ENCODE measurements around the gene POLR1E. TPM values are rescaled to one million over a fixed set of nuclear protein-coding genes. Genes with fewer than 3 reads are reported as not detected.

Gene POLR1E
- total and polyA plus RNA-seq, 2 of the 8 experiments (the other 6 are each of a cell fraction or from before 2014, with no cell fraction given), result 16.0 to 40.0 TPM

DNA sequence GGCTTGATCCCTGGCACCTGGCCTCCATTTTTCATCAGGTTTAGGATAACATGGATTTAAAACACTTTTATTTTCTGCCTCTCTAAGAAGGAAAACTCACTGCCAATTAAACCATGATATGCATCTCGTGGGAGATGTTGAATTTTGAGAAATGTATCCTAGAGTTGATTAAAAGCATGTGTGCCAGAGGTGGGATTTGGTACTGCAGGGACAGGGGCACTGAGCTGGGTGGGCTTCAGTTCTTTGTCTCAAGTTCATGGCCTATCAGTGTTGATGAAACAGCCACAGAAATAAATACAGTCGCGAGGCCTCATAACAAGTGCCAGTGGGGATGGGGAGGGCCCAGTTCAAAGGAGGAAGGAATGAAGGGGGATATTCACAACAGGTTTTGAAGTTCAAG, 34.9 kb downstream of the POLR1E start:
- 89% methylated on average over 3 of the region's 3 CpGs; no CpG with 5 or more reads in 1 of the 2 experiments for WGBS, 2 experiments (ENCODE audit: extremely low coverage in 1 of 2, insufficient coverage in 1 of 2, insufficient read length in 1 of 2, insufficient replicate concordance in 2 of 2, low coverage in 1 of 2, low lambda C conversion rate in 2 of 2, missing lambda C conversion rate in 1 of 2)
- Histone ChIP-seq H2BK20ac (ENCODE audit: low read length) (no peak overlapping the region), H4K20me1 (replicated peaks in 1 of 2; ENCODE audit: control insufficient read depth in 1 of 2, insufficient read depth in 2 of 2, low read length in 2 of 2) (peaks cover 0 to 2% of the 10 kb centered on the region in 2 experiments), H4K5ac (ENCODE audit: insufficient read length, low read depth, low read length) (no peak overlapping the region), H3K4me3 (ENCODE audit: extremely low read depth in 1 of 4, insufficient read depth in 2 of 4, low read depth in 3 of 4, low read length in 4 of 4) (no peak overlapping the region), H2BK5ac (ENCODE audit: low read depth, low read length) (no peak overlapping the region), H2BK12ac (ENCODE audit: low read depth, low read length) (no peak overlapping the region), H3K4me1 (replicated peaks in 1 of 4; ENCODE audit: control insufficient read depth in 3 of 4, insufficient read depth in 4 of 4, low read length in 3 of 4) (no peaks in the 10 kb centered on the region), H3K79me1 (ENCODE audit: low read depth, low read length) (no peaks in the 10 kb centered on the region), H3K9me3 (ENCODE audit: insufficient read depth in 2 of 2, low read depth in 1 of 2, low read length in 1 of 2) (no peaks in the 10 kb centered on the region), H3K56ac (replicated peaks; ENCODE audit: insufficient read length, low read depth, low read length) (no peak overlapping the region), H2BK15ac (ENCODE audit: low read length) (no peak overlapping the region), H2BK120ac (replicated peaks; ENCODE audit: low read depth, low read length) (no peak overlapping the region), H3K14ac (ENCODE audit: insufficient read length) (no peak overlapping the region), H2AK5ac (ENCODE audit: low read depth, low read length) (no peak overlapping the region), H3K23me2 (ENCODE audit: low read depth, low read length) (no peaks in the 10 kb centered on the region), H3K36me3 (ENCODE audit: control insufficient read depth in 2 of 4, insufficient read depth in 4 of 4, low read length in 3 of 4) (peaks cover 6 to 26% (median 12%) of the 10 kb centered on the region in 4 experiments; a peak in 7 of 8 replicates), H3K9ac (replicated peaks in 1 of 4; ENCODE audit: extremely low read depth in 1 of 4, low read depth in 3 of 4, low read length in 3 of 4) (no peak overlapping the region), H3K18ac (ENCODE audit: extremely low read depth, low read length) (no peak overlapping the region), H3K4me2 (ENCODE audit: insufficient read depth in 1 of 2, low read depth in 2 of 2, low read length in 2 of 2) (no peak overlapping the region), H3K27me3 (replicated peaks in 1 of 4; ENCODE audit: control insufficient read depth in 3 of 4, extremely low read depth in 1 of 4, insufficient read depth in 3 of 4, low read length in 3 of 4) (no peaks in the 10 kb centered on the region), H3K23ac (ENCODE audit: insufficient read length) (no peak overlapping the region), H3K27ac (ENCODE audit: low read depth, low read length) (no peak overlapping the region), H4K8ac (ENCODE audit: extremely low read depth, insufficient read depth, low read length) (no peak overlapping the region), H4K91ac (replicated peaks; ENCODE audit: insufficient read length, low read length) (no peak overlapping the region), H2AFZ (ENCODE audit: low read length) (no peak overlapping the region), H3K4ac (replicated peaks; ENCODE audit: insufficient read length, low read depth, low read length) (no peak overlapping the region), H3K79me2 (ENCODE audit: control insufficient read depth in 1 of 2, insufficient read depth in 2 of 2, low read length in 2 of 2) (no peaks in the 10 kb centered on the region)
- DNase-seq (ENCODE audit: low read depth in 1 of 2, low spot score in 2 of 2) (no peak), FAIRE-seq (no peak)
- CTCF ChIA-PET (ENCODE audit: partially characterized antibody), result interaction anchor here (0.6 to 1.5 kb wide), 3 partner anchors 9 to 35 kb away, joined by 3 read pairs; partner anchors contain the start of gene POLR1E
- POLR2A ChIA-PET (ENCODE audit: partially characterized antibody), result no interaction called here
- no peak for TF ChIP-seq SP4 (IDR thresholded peaks at IDR 0.05; ENCODE audit: low read length)
- no peak for TF ChIP-seq KDM4A (IDR thresholded peaks at IDR 0.05; ENCODE audit: low read depth, low read length, severe bottlenecking)
- TF ChIP-seq ATF3 (IDR thresholded peaks at IDR 0.05; ENCODE audit: insufficient read depth, low read depth, low read length), result no peak
- TF ChIP-seq CTBP2 (IDR thresholded peaks at IDR 0.05; ENCODE audit: borderline replicate concordance, insufficient read depth, insufficient read length, low read length), result no peak

Measured in H1 (cell line).